ENCODE measurements around the gene WNT3. TPM values are rescaled to one million over a fixed set of nuclear protein-coding genes. Genes with fewer than 3 reads are reported as not detected.

WNT3 gene
- polyA plus RNA-seq, 4 donors: 1.4 to 2.3 (median 1.8) TPM

GRCh38 chr17:46739982-46740381 lies 78.5 kb downstream of the WNT3 start:
- DNase-seq (ENCODE audit: low read depth in 4 of 4, low spot score in 2 of 4): no peak

- DNase-seq (ENCODE audit: low read depth in 4 of 4, low spot score in 2 of 4): no peak
Observed at GRCh38 chr17:46738544-46738943, 79.9 kb downstream of the WNT3 start.

GRCh38 chr17:46737326-46737725 lies 81.2 kb downstream of the WNT3 start:
- DNase-seq (ENCODE audit: low read depth in 4 of 4, low spot score in 2 of 4): no peak

- DNase-seq (ENCODE audit: low read depth in 4 of 4, low spot score in 2 of 4): no peak
Observed at GRCh38 chr17:46736100-46736499, 82.4 kb downstream of the WNT3 start.

GRCh38 chr17:46733837-46734475 lies 84.5 kb downstream of the WNT3 start:
- no peak for DNase-seq (ENCODE audit: low read depth in 4 of 4, low spot score in 2 of 4)

GRCh38 chr17:46732754-46733398 lies 85.6 kb downstream of the WNT3 start:
- DNase-seq (ENCODE audit: low read depth in 4 of 4, low spot score in 2 of 4): no peak

GRCh38 chr17:46732160-46732559 lies 86.3 kb downstream of the WNT3 start:
- no peak for DNase-seq (ENCODE audit: low read depth in 4 of 4, low spot score in 2 of 4)

GRCh38 chr17:46730679-46731078 lies 87.8 kb downstream of the WNT3 start:
- no peak for DNase-seq (ENCODE audit: low read depth in 4 of 4, low spot score in 2 of 4)

- no peak for DNase-seq (ENCODE audit: low read depth in 4 of 4, low spot score in 2 of 4)
Observed at GRCh38 chr17:46730026-46730425, 88.5 kb downstream of the WNT3 start.

- no peak for DNase-seq (ENCODE audit: low read depth in 4 of 4, low spot score in 2 of 4)
Observed at GRCh38 chr17:46727572-46728348, 90.7 kb downstream of the WNT3 start.

- DNase-seq (ENCODE audit: low read depth in 4 of 4, low spot score in 2 of 4): no peak
Observed at GRCh38 chr17:46726206-46726605, 92.3 kb downstream of the WNT3 start.

- no peak for DNase-seq (ENCODE audit: low read depth in 4 of 4, low spot score in 2 of 4)
Observed at GRCh38 chr17:46722662-46723285, 95.7 kb downstream of the WNT3 start.

GRCh38 chr17:46720408-46720807 lies 98.1 kb downstream of the WNT3 start:
- DNase-seq (ENCODE audit: low read depth in 4 of 4, low spot score in 2 of 4): no peak

GRCh38 chr17:46719891-46720290 lies 98.6 kb downstream of the WNT3 start:
- no peak for DNase-seq (ENCODE audit: low read depth in 4 of 4, low spot score in 2 of 4)

- no peak for DNase-seq (ENCODE audit: low read depth in 4 of 4, low spot score in 2 of 4)
Observed at GRCh38 chr17:46717999-46718398, 100.5 kb downstream of the WNT3 start.

Other genes starting within 250 kb of the WNT3 start
- gene ARL17A, start 239.0 kb downstream of the WNT3 start, polyA plus RNA-seq (ENCODE audit: insufficient read length in 4 of 4): 10 to 100 TPM; 17.8 to 62.2 (median 37.7) TPM
- 10 to 100 TPM; 29.0 to 40.5 (median 35.0) TPM for gene NSF, start 228.0 kb downstream of the WNT3 start, polyA plus RNA-seq (ENCODE audit: insufficient read length in 4 of 4)
- 10 to 100 TPM in 2 of 4 donors, 1 to 10 TPM in 2; 8.1 to 16.9 (median 11.8) TPM for gene WNT9B, start 32.9 kb upstream of the WNT3 start, polyA plus RNA-seq (ENCODE audit: insufficient read length in 4 of 4)
- 10 to 100 TPM; 51.5 to 58.3 (median 54.0) TPM for gene GOSR2, start 104.5 kb upstream of the WNT3 start, polyA plus RNA-seq (ENCODE audit: insufficient read length in 4 of 4)
- under 1 TPM in 1 of 4 donors, not detected in 3; 0.09 TPM for gene RPRML, start 160.6 kb upstream of the WNT3 start, polyA plus RNA-seq (ENCODE audit: insufficient read length in 4 of 4)